Epidermal melanocyte (primary cell): Measurements from ENCODE around the gene EHMT1.
"Not testable (repeated sequence)": the region's sequence is repeated elsewhere in the genome, so short reads cannot be mapped to it uniquely, and the experiment has no call there.

Experiments
- DNase-seq: peaks from one replicate; pipeline ENCODE4 v3.0.0; 2011; ENCODE audit warnings: low spot score; ENCODE audit not compliant: insufficient read length

EHMT1 gene

DNA sequence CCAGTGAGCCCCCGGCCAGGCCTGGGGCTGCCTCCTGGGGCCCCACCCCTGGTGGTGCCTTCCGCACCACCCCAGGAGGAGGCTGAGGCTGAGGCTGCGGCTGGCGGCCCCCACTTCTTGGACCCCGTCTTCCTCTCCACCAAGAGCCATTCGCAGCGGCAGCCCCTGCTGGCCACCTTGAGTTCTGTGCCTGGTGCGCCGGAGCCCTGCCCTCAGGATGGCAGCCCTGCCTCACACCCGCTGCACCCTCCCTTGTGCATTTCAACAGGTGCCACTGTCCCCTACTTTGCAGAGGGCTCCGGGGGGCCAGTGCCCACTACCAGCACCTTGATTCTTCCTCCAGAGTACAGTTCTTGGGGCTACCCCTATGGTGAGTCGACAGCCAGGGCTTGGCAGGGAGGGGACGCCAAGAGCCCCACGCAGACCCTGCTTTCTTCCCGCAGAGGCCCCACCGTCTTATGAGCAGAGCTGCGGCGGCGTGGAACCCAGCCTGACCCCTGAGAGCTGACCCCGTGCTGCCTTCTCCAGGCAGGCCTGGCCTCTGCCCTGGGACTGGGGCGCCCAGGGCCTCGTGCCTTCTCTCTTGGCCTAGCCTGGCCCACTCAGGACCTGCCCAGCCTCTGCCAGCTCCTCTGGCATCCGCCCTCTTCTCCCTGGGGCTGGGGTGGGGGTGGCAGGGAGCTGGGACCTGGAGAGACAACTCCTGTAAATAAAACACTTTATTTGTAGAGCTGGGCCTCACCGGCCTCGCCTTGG lies 4.0 kb upstream of the EHMT1 start:
- DNase-seq: no peak

DNA sequence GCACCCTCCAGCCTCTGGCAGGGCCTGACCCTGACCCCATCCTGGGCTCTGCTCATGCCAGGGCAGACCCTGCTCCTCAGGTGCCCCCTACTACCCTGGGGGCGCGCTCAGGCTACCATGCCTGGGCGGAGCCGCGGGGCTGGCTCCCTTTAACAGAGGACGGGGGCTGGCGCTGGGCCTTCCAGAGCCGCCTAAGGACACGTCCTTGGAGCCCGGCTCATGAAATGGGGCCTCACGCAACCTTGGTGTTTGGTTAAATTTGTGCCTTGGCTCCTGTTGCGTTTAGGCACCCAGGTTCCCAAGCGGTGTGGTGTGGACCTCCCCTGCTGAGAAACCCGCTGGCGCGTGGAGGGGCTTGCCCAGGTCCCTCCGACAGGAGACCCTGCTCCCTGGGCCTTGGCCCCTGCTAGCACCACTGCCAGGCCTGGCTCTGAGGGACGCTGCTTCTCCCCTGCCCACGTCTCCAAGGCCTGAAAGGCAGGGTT lies 3.4 kb upstream of the EHMT1 start:
- no peak for DNase-seq

DNA sequence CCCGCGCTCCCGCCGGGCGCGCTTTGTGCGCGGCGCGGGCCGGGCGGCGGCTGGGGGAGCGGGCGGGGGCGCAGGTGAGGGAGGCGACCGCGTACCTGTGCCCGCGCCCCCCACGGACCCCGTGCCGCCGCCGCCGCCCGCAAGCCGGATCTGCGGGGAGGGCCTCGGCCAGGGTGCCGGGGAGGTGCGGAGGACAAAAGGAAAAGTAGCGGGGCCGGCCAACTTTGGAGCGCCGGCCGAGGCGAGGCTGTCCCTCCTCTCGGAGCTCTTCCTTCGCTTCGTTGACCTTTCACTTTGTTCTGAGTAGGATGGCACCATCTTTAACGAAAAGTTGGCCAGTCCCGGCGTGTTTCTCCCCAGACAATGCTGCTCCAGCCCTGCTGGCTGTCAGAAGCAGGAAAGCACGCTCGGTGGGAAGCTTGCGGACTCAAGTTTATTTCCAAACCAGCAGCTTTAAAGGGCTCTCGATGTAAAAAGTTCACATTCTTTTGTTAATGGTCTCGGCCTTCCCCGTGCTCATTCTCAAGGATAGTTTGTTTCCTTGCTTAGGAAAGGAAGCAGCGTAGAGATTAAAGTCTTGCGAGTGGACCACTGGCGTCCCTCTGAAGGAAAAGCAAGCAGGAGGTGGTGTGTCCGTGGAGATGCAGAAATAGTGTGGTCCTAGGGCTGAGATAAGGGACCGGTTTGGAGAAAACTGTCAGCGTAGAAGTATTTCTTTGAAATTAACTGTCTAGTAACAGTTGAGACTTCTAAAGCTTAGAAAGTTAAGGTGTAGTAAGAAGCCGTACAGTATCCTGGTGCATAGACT lies 639 bp downstream of the EHMT1 start:
- peak; percentile 81 for DNase-seq

DNA sequence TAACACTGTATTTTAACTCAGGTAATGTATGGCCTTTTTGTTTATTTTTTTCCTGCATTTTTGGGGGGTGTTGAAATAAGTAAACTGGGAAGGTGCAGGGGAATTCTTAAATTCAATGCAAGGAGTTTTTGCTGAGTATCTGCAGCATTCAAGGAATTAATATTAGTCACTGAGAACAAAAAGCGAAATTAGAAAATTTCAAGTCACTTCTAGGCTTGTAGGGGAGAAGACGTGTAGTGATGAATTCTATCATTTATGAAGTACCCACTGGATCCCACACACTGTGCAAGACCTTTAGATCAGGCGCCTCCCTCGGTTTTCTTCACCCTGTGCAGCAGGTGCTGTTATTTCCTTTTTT lies 1.2 kb downstream of the EHMT1 start:
- no peak for DNase-seq

DNA sequence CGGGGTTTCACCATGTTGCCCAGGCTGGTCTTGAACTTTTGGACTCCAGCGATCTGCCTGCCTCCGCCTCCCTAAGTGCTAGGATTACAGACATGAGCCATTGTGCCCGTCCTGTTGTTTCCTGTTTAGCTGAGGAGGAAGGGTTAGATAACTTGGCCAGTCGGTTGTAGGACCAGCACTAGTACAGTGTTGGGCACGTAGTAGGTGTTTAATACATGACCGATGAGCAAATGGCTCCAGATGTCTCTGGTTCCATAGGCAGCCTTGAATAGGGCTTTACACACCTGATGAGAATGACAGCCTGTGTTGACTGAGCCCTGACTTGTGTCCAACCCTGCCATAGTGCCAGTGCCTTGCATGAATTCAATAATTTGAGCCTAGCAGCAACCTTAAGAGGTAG lies 1.8 kb downstream of the EHMT1 start:
- no peak for DNase-seq

DNA sequence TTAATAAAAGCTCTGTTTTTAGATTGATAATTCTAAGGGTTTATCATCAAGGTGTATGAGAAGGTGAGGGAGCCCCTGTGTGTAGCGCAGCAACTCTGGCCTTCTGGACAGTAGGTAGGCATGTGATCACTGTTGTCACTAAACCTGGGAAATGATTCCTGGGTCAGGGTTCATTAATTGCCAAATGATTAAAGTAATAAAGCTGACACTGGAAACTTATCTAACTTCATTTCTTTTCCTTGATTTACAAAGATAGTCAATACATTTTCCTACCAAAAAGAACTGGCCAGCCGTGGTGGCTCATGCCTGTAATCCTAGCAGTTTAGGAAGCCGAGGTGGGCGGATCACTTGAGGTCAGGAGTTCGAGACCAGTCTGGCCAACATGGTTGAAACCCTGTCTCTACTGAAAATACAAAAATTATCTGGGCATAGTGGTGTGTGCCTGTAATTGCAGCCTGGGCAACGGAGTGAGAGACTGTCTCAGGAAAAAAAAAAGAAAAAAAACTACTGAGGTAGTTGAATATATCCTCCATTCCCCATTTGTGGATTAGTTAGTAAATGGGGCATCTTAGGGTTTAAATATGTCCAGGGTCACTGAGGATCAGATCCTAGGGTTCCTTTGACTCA lies 2.4 kb downstream of the EHMT1 start:
- DNase-seq: no peak

DNA sequence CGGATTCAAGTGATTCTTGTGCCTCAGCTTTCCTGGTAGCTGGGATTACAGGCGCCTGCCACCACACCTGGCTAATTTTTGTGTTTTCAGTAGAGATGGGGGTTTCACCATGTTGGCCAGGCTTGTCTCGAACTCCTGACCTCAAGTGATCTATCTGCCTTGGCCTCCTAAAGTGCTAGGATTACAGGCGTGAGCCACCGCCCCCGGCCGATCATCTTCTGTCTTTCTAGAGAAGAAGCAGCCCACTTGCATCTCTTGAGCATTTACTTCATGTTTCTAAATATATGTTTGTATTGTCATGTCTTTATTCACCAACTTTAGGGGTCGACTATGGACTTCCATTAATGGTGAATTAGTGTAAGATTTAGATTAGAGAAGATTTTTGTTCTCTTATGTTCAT lies 3.4 kb downstream of the EHMT1 start:
- not testable (repeated sequence) for DNase-seq

DNA sequence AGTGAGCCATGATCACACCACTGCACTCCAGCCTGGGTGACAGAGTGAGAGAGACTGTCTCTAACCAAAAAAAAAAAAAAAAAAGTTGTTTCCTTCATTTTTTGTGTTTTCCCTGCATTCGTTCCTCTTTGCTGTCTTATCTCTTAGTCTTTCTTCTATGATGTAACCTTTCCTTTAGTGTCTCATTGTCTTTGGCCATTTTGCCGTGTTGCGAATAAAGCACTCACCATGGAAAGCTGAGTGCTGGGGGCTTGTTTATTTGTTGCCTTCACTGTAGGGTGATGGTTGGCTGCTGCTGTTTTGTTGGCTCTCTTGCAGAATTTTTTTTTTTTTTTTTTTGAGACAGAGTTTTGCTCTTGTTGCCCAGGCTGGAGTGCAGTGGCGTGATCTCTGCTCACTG lies 7.7 kb downstream of the EHMT1 start:
- DNase-seq: no peak

DNA sequence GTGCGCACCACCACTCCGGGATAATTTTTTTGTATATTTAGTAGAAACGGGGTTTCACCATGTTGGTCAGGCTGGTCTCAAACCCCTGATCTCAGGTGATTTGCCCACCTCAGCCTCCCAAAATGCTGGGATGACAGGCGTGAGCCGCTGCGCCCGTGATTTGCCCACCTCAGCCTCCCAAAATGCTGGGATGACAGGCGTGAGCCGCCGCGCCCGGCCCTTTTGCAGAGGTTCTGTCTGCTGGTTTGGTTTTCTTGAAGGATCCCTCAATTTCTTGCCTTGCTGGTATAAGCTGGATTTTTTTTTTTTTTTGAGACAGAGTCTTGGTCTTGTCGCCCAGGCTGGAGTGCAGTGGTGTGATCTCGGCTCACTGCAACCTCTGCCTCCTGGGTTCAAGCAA lies 8.6 kb downstream of the EHMT1 start:
- DNase-seq: not testable (repeated sequence)

DNA sequence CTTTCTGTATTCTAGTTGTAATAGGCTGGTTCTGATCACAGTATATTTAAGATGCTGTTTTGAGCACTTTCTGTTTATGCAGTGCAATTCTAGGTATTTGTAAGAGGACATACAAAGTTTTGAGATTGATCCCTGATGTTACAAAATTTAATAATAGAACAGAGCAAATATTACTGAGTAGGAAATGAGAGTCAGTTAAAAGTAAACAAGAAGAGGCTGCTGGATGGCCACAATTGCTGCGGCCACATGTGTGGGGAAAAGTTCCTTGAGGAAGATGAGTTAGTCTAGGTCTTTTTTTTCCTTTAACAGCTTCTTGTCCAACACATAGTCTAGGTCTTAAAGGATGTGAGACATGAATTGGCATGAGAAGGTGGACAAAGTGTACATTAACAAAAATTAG lies 11.3 kb downstream of the EHMT1 start:
- no peak for DNase-seq

DNA sequence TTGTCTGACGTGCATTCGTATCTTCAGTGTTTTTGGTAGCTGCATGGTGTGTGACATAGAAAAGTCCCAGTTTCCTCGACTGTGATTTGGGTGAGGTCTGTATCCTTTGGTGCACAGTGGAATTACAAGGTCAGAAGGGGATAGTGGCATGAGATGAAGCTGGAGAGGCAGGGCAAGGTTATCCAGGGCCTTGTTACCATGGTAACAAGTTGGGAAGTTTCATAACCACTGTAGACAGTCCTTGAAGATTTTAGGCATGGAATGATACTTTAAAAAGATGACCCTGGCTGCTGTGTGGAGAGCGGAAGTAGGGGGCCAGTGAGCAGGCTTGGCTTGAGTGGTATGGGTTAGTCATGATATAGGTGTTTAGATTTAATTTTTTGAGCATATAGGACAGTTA lies 11.9 kb downstream of the EHMT1 start:
- DNase-seq: no peak

DNA sequence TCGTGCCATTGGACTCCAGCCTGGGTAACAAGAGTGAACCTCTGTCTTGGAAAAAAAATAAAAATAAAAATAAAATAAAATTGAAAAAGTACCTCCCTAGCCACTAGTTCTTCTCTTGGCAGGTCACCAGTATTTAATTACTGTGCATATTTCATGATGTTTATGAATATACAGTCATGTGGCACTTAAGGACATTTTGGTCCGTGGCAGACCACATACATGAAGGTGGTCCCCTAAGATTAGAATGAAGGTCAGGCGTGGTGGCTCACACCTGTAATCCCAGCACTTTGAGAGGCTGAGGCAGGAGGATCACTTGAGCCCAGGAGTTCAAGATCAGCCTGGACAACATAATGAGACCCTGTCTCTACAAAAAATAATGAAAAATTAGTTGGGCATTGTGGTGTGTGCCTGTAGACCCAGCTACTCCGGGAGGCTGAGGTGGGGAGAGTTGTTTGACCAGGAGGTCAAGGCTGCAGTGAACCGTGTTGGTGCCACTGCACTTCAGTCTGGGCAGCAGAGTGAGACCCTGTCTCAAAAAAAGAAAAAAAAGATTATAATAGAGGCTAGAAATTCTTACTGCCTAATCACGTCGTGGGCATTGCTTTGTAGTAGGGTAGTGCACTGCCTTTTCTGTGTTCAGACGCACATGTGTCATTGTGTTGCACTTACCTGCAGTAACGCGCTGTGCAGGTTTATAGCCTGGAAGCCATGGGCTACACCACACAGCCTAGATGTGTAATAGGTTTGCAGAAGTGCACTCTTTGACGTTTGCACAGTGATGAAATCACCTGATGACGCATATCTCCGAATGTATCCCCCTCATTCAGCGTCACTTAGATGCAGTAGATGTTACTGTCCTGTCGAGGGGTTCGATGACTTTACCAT lies 12.8 kb downstream of the EHMT1 start:
- no peak for DNase-seq

DNA sequence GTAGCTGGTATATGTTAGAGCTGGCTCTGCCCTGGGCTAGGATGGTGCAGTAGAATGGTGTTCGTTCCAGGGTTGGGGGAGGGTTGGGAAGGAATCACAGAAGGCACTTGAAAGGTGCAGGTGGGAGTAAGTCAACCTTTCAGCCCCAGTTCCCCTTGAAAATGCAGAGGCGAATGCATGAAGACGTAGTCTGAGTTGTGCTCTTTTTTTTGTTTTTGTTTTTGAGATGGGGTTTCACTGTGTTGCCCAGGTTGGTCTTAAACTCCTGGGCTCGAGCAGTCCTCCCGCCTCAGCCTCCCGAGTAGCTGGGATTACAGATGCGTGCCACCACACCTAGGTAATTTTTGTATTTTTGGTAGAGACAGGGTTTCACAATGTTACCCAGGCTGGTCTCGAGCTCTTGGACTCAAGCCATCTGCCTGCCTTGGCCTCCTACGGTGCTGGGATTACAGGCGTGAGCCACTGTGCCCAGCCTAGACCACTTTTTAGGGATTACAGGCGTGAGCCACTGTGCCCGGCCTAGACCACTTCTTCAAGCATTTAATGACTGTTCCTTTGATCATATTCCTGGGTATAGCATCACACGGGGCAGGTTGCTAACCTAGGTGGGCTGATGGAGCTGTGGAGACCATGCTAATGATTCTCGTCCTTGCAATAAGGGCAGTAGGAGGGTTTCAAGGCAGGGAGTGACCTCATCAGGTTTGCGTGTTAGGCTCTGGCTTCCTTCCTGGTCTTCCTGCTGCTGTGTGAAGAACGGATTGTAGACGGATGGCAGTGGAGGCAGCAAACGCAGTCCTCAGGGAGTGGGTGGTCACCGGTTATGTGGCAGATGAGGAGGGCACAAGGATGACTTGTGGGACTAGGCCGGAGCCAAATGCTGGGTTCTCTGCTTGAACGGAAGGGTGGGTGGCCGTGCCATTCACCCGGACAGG lies 13.7 kb downstream of the EHMT1 start:
- DNase-seq: no peak

DNA sequence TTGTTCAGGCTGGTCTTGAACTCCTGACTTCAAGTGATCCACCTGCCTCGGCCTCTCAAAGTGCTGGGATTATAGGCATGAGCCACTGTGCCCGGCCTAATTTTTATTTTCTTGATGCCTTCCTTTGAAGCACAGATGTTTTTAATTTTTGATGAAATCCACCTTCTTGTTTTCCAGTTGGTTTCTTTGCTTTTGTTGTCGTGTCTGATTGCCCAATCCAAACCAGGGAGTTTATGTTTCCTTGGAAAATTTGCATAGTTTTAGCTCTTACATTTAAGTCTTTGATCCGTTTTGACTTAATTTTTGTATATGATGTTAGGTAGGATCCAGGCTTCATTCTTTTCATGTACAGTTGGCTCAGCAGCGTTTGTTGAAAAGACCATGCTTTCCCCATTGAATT lies 15.2 kb downstream of the EHMT1 start:
- no peak for DNase-seq

DNA sequence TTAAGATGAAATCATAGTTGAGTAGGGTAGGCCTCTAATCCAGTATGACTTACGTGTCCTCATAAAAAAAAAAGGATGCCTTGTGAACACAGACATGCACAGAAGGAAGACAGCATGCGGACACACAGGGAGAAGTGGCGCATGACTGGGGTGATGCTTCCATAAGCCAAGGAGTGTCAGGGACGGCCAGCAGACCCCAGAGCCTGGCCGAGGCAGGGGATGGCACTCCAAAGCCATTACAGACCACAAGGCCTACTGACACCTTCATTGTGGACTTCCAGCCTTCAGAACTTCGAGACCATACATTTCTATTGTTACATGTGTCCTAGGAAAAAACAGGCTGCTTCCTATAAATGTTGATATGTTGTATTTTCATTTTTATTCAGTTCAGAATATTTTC lies 19.9 kb downstream of the EHMT1 start:
- no peak for DNase-seq

DNA sequence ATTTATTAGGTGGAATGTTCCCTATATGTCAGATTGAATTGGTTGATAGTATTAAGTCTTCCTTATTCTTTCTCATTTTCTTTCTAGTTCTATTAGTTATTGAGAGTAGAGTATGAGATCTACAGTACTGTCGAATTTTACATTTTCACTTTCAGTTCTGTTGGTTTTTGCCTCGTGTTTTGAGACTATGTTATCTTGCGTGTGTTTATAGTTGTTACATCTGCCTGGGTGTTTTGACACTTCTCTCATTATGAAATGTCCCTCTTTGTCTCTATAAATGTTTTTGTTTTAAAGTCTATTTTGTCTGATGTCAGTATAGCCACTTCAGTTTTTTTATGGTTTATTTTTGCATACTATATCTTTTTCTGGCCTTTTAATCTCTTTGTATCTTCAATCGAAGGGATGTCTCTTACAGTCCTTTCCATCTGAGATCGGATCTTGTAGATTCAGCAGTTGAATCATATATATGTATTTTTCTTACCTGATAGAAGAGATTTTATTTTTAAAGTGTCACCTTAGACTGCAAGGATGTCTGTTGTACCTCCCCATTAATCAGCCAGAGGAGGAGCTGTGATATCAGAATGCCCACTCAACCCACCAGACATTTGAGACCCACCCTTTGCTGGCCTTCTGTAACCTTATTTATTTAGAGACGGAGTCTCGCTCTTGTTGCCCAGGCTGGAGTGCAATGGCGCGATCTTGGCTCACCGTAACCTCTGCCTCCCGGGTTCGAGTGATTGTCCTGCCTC lies 20.7 kb downstream of the EHMT1 start:
- DNase-seq: no peak

DNA sequence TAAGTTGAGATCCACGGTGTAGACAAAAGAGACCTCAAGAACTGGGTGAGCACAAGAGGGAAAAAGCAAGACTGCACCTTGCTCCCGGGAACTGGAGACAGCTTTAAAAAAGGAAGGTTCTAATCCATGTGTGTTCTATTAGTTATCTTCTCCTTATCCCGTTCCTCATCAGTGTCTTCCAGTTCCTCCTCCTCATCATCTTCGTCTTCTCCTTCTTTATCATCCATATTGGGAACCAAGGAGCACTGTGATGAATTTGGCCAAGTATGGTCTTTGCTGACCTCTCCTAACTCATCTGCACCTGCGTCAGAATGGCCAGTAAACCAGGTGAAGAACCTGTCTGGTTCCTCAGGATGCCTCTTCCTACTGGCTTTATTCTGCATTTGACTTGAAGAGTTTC lies 22.1 kb downstream of the EHMT1 start:
- no peak for DNase-seq

DNA sequence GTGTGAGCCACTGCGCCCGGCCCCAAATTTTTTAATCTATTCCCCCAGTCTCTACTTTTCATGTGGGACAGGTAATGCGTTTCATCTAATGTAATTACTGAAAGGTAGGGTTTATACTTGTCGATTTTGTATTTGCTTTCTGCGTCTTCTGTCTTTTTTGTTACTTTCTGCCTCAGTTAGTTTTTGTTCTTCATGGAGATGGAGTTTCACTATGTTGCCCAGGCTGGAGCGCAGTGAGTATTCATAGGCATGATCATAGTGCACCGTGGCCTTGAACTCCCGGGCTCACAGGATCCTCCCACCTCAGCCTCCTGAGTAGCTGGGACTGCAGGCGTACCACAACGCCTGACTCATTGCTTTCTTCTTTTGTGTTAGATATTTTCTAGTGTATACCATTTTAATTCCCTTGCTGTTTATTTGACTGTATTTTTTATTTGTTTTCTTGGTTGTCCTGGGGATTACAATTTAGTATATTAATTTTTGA lies 23.4 kb downstream of the EHMT1 start:
- no peak for DNase-seq

DNA sequence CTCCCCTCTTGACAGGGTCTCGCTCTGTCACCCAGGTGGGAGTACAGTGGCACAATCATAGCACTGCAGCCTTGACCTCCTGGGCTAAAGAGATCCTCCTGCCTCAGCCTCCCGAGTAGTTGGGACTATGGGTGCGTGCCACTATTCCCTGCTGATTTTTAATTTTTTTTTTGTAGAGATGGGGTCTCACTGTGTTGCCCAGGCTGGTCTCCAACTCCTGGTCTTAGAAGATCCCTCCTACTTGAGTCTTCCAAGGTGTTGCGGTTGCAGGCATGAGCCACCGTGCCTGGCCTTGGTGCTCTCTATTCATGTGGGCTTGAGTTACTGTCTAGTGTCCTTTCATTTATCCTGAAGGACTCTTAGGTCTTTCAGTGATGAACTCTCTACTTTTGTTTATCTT lies 24.1 kb downstream of the EHMT1 start:
- DNase-seq: no peak
